Stimulated activated naive CD4-positive, alpha-beta T cell treated with Interleukin-2 at 50 U/mL for 16 hours (primary cell): ENCODE measurements around the gene ACSM6.

Experiments used
- DNase-seq: peaks from one replicate; lab custom pipeline; 2025; lab: John Stamatoyannopoulos, UW

ACSM6 gene

GRCh38 chr10:95245425-95246055 is 51.5 kb downstream of the ACSM6 start:
- DNase-seq = no peak

GRCh38 chr10:95246582-95247051 is 52.6 kb downstream of the ACSM6 start:
- DNase-seq = peak; percentile 30

- DNase-seq = no peak
Observed at GRCh38 chr10:95247200-95247880, 53.3 kb downstream of the ACSM6 start.

- DNase-seq = no peak
Observed at GRCh38 chr10:95247881-95248583, 54.0 kb downstream of the ACSM6 start.

- DNase-seq = no peak
Observed at GRCh38 chr10:95248989-95249388, 55.0 kb downstream of the ACSM6 start.

- DNase-seq = no peak
Observed at GRCh38 chr10:95249467-95249866, 55.4 kb downstream of the ACSM6 start.

- DNase-seq = no peak
Observed at GRCh38 chr10:95250856-95251255, 56.8 kb downstream of the ACSM6 start.

- DNase-seq = no peak
Observed at GRCh38 chr10:95253007-95253406, 59.0 kb downstream of the ACSM6 start.

- DNase-seq = no peak
Observed at GRCh38 chr10:95253686-95254085, 59.6 kb downstream of the ACSM6 start.

GRCh38 chr10:95254629-95255028 is 60.6 kb downstream of the ACSM6 start:
- DNase-seq = no peak

- no peak for DNase-seq
Observed at GRCh38 chr10:95256268-95256667, 62.2 kb downstream of the ACSM6 start.

- no peak for DNase-seq
Observed at GRCh38 chr10:95257849-95258248, 63.8 kb downstream of the ACSM6 start.

- no peak for DNase-seq
Observed at GRCh38 chr10:95260397-95260881, 66.4 kb downstream of the ACSM6 start.

GRCh38 chr10:95260909-95261552 is 67.0 kb downstream of the ACSM6 start:
- no peak for DNase-seq

GRCh38 chr10:95261926-95262325 is 67.9 kb downstream of the ACSM6 start:
- DNase-seq = no peak

- no peak for DNase-seq
Observed at GRCh38 chr10:95262763-95263518, 68.9 kb downstream of the ACSM6 start.

GRCh38 chr10:95263864-95264226 is 69.8 kb downstream of the ACSM6 start:
- DNase-seq = no peak

- no peak for DNase-seq
Observed at GRCh38 chr10:95264227-95265051, 70.4 kb downstream of the ACSM6 start.

- no peak for DNase-seq
Observed at GRCh38 chr10:95265572-95265971, 71.5 kb downstream of the ACSM6 start.

- DNase-seq = no peak
Observed at GRCh38 chr10:95266674-95267095, 72.6 kb downstream of the ACSM6 start.

GRCh38 chr10:95267251-95267650 is 73.2 kb downstream of the ACSM6 start:
- DNase-seq = no peak
